ENCODE results near the gene PTPRM.

GRCh38 chr18:7813131-7813530, 246.0 kb downstream of the PTPRM start:
- no peak for TF ChIP-seq CTCF (IDR thresholded peaks at IDR 0.05)
- TF ChIP-seq EP300 (IDR thresholded peaks at IDR 0.05): no peak

All from gastroesophageal sphincter (tissue), 3 donors.